Peyer's patch (tissue), 4 donors: Measurements from ENCODE around the gene GJA8. TPM values are rescaled to one million over a fixed set of nuclear protein-coding genes. Genes with fewer than 3 reads are reported as not detected.

ENCODE experiments used
- DNase-seq, 3 donors: peaks; one replicate each; pipeline ENCODE4 v3.0.0-alpha.2; 2017 to 2019
- H3K27ac ChIP-seq, 4 donors: fragments of 200-600 bp; sonication (generic); one replicate each; pipeline ENCODE4 v1.5.1; 2016 to 2019
- H3K27me3 ChIP-seq, 2 donors: fragments of 200-600 bp; sonication (generic); one replicate each; pipeline ENCODE4 v1.5.1; 2019
- H3K36me3 ChIP-seq, 3 donors: fragments of 200-600 bp; sonication (generic); one replicate each; pipeline ENCODE4 v1.5.1; 2016 to 2019
- H3K4me1 ChIP-seq, 4 donors: fragments of 200-600 bp; sonication (generic); one replicate each; pipeline ENCODE4 v1.5.1; 2016 to 2019
- H3K4me3 ChIP-seq, 4 donors: fragments of 200-600 bp; sonication (generic); 1 replicate in 3 of 4; 2 replicates in 1 of 4; pipeline ENCODE4 v1.5.1; 2016 to 2019; ENCODE audit warnings: mild to moderate bottlenecking in 1 of 4
- H3K9me3 ChIP-seq, 4 donors: fragments of 200-600 bp; sonication (generic); one replicate each; pipeline ENCODE4 v1.5.1; 2016 to 2019; ENCODE audit warnings: mild to moderate bottlenecking in 1 of 4
- POLR2A ChIP-seq, 2 donors: fragments of 450-650 bp; IDR thresholded peaks; one replicate each; pipeline ENCODE4 v1.5.1; 2017; ENCODE audit warnings: antibody characterized with exemption in 2 of 2, mild to moderate bottlenecking in 2 of 2, moderate library complexity in 2 of 2
- total RNA-seq, 4 donors: library from RNA; depleted of rRNA; stranded (reverse); fragments of >200 nt; gene quantifications; one replicate each; pipeline ENCODE4 v1.1.0, GENCODE V29; 2016
- TF ChIP-seq, protein P1 (sequence below), 6 experiments: fragments of 450-650 bp in 4 of 6; fragments of 200-600 bp in 2 of 6; sonication (generic) in 1 of 6; IDR thresholded peaks; one replicate each; pipeline ENCODE4 v1.5.1; 2017 to 2019; ENCODE audit warnings: antibody characterized with exemption in 6 of 6, mild to moderate bottlenecking in 3 of 6, moderate library complexity in 1 of 6

The GJA8 gene
- total RNA-seq, 4 donors from 2014 or later, result not detected

DNA sequence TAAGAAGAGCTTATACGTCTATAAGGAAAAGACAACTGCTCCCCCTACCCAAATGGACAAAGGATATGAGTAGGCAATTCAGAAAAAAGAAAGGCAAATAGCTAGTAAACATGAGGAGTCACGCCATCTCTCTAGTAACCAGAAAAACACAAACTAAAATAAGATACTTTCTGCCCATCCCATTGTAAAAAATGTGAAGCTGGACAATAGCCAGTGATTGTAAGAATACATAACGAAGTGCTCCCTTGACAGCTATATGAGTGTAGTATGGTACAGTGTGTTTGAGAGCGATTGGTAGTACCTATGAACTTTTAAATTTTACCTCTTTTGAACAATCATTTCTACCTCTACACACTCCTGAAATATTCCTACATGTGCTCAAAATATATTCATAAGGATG, 7.5 kb upstream of the GJA8 start:
- no peaks in the 10 kb centered on the region for H3K36me3 ChIP-seq
- no peak overlapping the region for H3K27ac ChIP-seq
- H3K9me3 ChIP-seq, result no peaks in the 10 kb centered on the region
- H3K4me1 ChIP-seq, result no peaks in the 10 kb centered on the region
- no peak overlapping the region for H3K4me3 ChIP-seq
- no peak for TF ChIP-seq POLR2A (IDR thresholded peaks at IDR 0.05)
- TF ChIP-seq, protein P1, sequence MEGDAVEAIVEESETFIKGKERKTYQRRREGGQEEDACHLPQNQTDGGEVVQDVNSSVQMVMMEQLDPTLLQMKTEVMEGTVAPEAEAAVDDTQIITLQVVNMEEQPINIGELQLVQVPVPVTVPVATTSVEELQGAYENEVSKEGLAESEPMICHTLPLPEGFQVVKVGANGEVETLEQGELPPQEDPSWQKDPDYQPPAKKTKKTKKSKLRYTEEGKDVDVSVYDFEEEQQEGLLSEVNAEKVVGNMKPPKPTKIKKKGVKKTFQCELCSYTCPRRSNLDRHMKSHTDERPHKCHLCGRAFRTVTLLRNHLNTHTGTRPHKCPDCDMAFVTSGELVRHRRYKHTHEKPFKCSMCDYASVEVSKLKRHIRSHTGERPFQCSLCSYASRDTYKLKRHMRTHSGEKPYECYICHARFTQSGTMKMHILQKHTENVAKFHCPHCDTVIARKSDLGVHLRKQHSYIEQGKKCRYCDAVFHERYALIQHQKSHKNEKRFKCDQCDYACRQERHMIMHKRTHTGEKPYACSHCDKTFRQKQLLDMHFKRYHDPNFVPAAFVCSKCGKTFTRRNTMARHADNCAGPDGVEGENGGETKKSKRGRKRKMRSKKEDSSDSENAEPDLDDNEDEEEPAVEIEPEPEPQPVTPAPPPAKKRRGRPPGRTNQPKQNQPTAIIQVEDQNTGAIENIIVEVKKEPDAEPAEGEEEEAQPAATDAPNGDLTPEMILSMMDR (IDR thresholded peaks at IDR 0.05), result no peak
- H3K27me3 ChIP-seq, result no peaks in the 10 kb centered on the region
- DNase-seq, result no peak

DNA sequence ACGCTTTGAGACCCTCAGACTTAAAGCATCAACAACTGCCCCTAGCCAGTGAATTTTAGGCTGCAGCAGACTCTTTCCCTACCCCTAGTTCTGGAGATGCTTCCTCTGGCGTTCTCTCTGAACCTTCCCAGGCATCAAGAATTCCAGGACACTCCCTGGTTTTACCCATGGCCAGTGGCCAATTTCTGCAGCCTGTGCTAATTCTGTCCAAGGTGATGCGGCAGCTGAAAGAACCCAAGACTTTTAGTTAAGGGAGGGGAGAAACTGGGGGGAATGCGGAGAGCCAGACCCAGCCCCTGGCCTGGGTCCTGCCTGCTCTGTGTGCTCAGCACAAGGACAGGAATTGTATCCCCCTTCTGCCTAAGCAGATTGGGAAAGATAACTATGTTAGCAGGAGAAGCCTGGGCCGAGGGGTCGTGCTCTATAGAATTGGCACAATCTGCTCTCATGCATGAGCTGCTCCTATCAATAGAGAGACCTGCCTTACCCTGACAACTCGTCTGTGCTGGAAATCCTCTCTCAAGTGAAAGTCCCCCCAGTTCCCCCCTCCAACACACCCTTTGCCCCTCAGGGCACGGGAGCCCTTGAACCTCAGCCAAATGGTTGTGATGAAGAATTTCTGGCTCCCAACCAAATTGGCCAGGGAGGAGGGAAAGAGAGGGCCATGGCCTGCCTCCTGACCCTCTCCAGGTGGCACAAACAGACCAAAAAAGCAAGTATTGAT, 5.4 kb upstream of the GJA8 start:
- H3K4me3 ChIP-seq, result no peak overlapping the region
- no peaks in the 10 kb centered on the region for H3K9me3 ChIP-seq
- no peak overlapping the region for H3K27ac ChIP-seq
- DNase-seq, result no peak
- no peaks in the 10 kb centered on the region for H3K36me3 ChIP-seq
- no peaks in the 10 kb centered on the region for H3K4me1 ChIP-seq
- no peaks in the 10 kb centered on the region for H3K27me3 ChIP-seq
- TF ChIP-seq, protein P1 (IDR thresholded peaks at IDR 0.05), result no peak
- TF ChIP-seq POLR2A (IDR thresholded peaks at IDR 0.05), result no peak

DNA sequence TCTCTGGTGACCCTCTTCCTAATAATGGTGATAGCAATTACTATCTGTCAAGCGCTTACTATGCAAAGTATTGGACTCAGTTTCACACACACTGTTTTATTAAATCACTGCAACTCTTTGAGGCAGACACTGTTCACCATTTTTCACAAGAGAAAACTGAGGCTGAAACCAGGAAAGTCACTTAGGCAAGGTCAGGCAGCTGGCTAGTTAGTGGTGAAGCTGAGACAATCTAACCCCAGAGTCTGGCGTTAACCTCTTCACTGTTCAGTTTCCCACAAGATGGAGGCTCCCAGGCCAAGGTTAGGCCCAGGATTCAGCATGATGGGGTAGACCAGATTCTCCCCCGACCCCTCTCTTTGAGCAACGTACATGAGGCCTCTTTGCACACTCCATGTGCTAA, 4.8 kb upstream of the GJA8 start:
- no peak overlapping the region for H3K27ac ChIP-seq
- H3K4me1 ChIP-seq, result no peaks in the 10 kb centered on the region
- TF ChIP-seq POLR2A (IDR thresholded peaks at IDR 0.05), result no peak
- TF ChIP-seq, protein P1 (IDR thresholded peaks at IDR 0.05), result no peak
- no peak overlapping the region for H3K4me3 ChIP-seq
- H3K36me3 ChIP-seq, result no peaks in the 10 kb centered on the region
- no peaks in the 10 kb centered on the region for H3K27me3 ChIP-seq
- no peak for DNase-seq
- no peaks in the 10 kb centered on the region for H3K9me3 ChIP-seq

DNA sequence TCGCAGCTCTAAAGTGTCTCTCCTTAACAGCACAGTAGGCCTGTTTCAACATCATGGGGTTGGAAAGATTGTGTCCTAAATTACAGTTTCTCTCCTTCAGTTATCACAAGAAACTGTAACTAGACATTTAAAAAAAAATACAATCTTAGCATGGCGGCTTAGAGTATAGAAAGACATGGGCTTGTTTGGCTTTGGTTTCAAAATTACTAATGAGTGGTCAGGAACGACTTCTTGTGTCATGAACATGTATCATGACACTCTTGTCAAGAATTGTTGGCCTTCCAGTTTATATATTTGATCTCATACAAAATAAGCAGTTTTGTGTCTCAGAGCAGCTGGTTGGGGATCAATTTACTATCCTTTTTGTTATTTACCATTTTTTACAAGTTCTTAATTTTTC, 2.1 kb downstream of the GJA8 start:
- Histone ChIP-seq H3K36me3 (no peaks in the 10 kb centered on the region), H3K27ac (no peak overlapping the region), H3K4me1 (no peaks in the 10 kb centered on the region), H3K27me3 (no peaks in the 10 kb centered on the region), H3K9me3 (no peaks in the 10 kb centered on the region), H3K4me3 (no peak overlapping the region)
- DNase-seq, result no peak
- TF ChIP-seq POLR2A (IDR thresholded peaks at IDR 0.05), result no peak
- TF ChIP-seq, protein P1 (IDR thresholded peaks at IDR 0.05), result no peak

DNA sequence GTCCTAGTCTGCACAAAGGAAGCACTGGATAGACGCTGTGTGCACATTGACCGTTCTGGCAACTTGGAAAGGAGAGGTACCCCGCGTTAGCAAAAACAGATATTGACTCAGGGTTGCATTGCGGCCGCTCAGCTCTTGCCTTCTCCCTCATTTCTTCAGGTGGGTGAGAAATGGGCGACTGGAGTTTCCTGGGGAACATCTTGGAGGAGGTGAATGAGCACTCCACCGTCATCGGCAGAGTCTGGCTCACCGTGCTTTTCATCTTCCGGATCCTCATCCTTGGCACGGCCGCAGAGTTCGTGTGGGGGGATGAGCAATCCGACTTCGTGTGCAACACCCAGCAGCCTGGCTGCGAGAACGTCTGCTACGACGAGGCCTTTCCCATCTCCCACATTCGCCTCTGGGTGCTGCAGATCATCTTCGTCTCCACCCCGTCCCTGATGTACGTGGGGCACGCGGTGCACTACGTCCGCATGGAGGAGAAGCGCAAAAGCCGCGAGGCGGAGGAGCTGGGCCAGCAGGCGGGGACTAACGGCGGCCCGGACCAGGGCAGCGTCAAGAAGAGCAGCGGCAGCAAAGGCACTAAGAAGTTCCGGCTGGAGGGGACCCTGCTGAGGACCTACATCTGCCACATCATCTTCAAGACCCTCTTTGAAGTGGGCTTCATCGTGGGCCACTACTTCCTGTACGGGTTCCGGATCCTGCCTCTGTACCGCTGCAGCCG, 5.4 kb downstream of the GJA8 start:
- Histone ChIP-seq H3K36me3 (no peaks in the 10 kb centered on the region), H3K4me1 (no peaks in the 10 kb centered on the region), H3K9me3 (no peaks in the 10 kb centered on the region), H3K27ac (no peak overlapping the region), H3K27me3 (no peaks in the 10 kb centered on the region), H3K4me3 (no peak overlapping the region)
- TF ChIP-seq POLR2A (IDR thresholded peaks at IDR 0.05), result no peak
- TF ChIP-seq, protein P1 (IDR thresholded peaks at IDR 0.05), result no peak
- no peak for DNase-seq
